H9 (cell line): ENCODE results near the gene LYRM7. TPM values are rescaled to one million over a fixed set of nuclear protein-coding genes. Genes with fewer than 3 reads are reported as not detected.

ENCODE experiments used
- DNase-seq: peaks from one replicate; pipeline ENCODE4 v3.0.0-alpha.2; 2017
- H2AFZ ChIP-seq: one replicate; pipeline ENCODE4 v1.6.1; 2013; ENCODE audit warnings: mild to moderate bottlenecking, low read length, control low read depth, moderate library complexity
- H2AK5ac ChIP-seq: 2 replicates; pipeline ENCODE4 v1.6.1; 2013; ENCODE audit warnings: low read length, control low read depth, mixed read lengths; ENCODE audit not compliant: insufficient read length
- H2BK120ac ChIP-seq: one replicate; pipeline ENCODE4 v1.6.1; 2013; ENCODE audit warnings: low read depth, mild to moderate bottlenecking, low read length, control low read depth, inconsistent platforms; ENCODE audit not compliant: poor library complexity, severe bottlenecking
- H2BK12ac ChIP-seq: 2 replicates; pipeline ENCODE4 v1.6.1; 2013; ENCODE audit warnings: low read length, control low read depth, mixed read lengths, low read depth; ENCODE audit not compliant: insufficient read length
- H2BK15ac ChIP-seq: 2 replicates; pipeline ENCODE4 v1.6.1; 2013; ENCODE audit warnings: low read depth, low read length, control low read depth
- H2BK20ac ChIP-seq: one replicate; pipeline ENCODE4 v1.6.1; 2013; ENCODE audit warnings: low read depth, mild to moderate bottlenecking, low read length, control low read depth, inconsistent platforms; ENCODE audit not compliant: poor library complexity, severe bottlenecking
- H2BK5ac ChIP-seq: 2 replicates; pipeline ENCODE4 v1.6.1; 2013; ENCODE audit warnings: low read length, control low read depth, mixed read lengths; ENCODE audit not compliant: insufficient read length
- H3K14ac ChIP-seq: 2 replicates; pipeline ENCODE4 v1.6.1; 2013; ENCODE audit warnings: low read length, control low read depth; ENCODE audit not compliant: insufficient read depth
- H3K18ac ChIP-seq: 2 replicates; pipeline ENCODE4 v1.6.1; 2013; ENCODE audit warnings: low read depth, mild to moderate bottlenecking, mixed read lengths, low read length, control low read depth; ENCODE audit not compliant: insufficient read length
- H3K23ac ChIP-seq: 2 replicates; pipeline ENCODE4 v1.6.1; 2013; ENCODE audit warnings: low read length, control low read depth, mixed read lengths, low read depth; ENCODE audit not compliant: insufficient read length
- H3K23me2 ChIP-seq: 2 replicates; pipeline ENCODE4 v1.6.1; 2013; ENCODE audit warnings: low read depth, mild to moderate bottlenecking, mixed read lengths, low read length, control low read depth; ENCODE audit not compliant: insufficient read length, poor library complexity, severe bottlenecking
- H3K27ac ChIP-seq: 2 replicates; pipeline ENCODE4 v1.5.1; 2013; ENCODE audit warnings: low read length, control low read depth, mixed read lengths, low read depth; ENCODE audit not compliant: insufficient read length
- H3K27me3 ChIP-seq: 2 replicates; pipeline ENCODE4 v1.6.1; 2013; ENCODE audit warnings: low read length, control low read depth, inconsistent platforms; ENCODE audit not compliant: insufficient read depth
- H3K4ac ChIP-seq: 2 replicates; pipeline ENCODE4 v1.6.1; 2013; ENCODE audit warnings: low read depth, mild to moderate bottlenecking, control low read depth, inconsistent platforms, low read length, moderate library complexity
- H3K4me1 ChIP-seq: 2 replicates; pipeline ENCODE4 v1.6.1; 2013; ENCODE audit warnings: low read length, control low read depth, inconsistent platforms; ENCODE audit not compliant: insufficient read depth
- H3K4me2 ChIP-seq: 2 replicates; pipeline ENCODE4 v1.6.1; 2013; ENCODE audit warnings: low read length, control low read depth, mixed read lengths; ENCODE audit not compliant: insufficient read length, insufficient read depth
- H3K56ac ChIP-seq: 2 replicates; pipeline ENCODE4 v1.6.1; 2013; ENCODE audit warnings: low read depth, mild to moderate bottlenecking, mixed read lengths, low read length, control low read depth; ENCODE audit not compliant: insufficient read length
- H3K79me1 ChIP-seq: 2 replicates; pipeline ENCODE4 v1.6.1; 2013; ENCODE audit warnings: low read depth, mild to moderate bottlenecking, moderate library complexity, low read length, control low read depth, inconsistent platforms; ENCODE audit not compliant: insufficient read depth, poor library complexity, severe bottlenecking
- H3K79me2 ChIP-seq: 2 replicates; pipeline ENCODE4 v1.6.1; 2013; ENCODE audit warnings: low read length, control low read depth, inconsistent platforms; ENCODE audit not compliant: insufficient read depth
- H3K9ac ChIP-seq: 2 replicates; pipeline ENCODE4 v1.6.1; 2013; ENCODE audit warnings: low read length, control low read depth, mixed read lengths; ENCODE audit not compliant: insufficient read length; ENCODE audit errors: extremely low read depth
- H3K9me3 ChIP-seq: one replicate; pipeline ENCODE4 v1.6.1; 2013; ENCODE audit warnings: low read depth, low read length, inconsistent platforms; ENCODE audit not compliant: control insufficient read depth
- H3T11ph ChIP-seq: one replicate; pipeline ENCODE4 v1.6.1; 2013; ENCODE audit warnings: mild to moderate bottlenecking, low read length, control low read depth, inconsistent platforms
- H4K20me1 ChIP-seq: one replicate; pipeline ENCODE4 v1.6.1; 2013; ENCODE audit not compliant: control insufficient read depth, insufficient read length, insufficient read depth
- H4K5ac ChIP-seq: 2 replicates; pipeline ENCODE4 v1.6.1; 2013; ENCODE audit warnings: low read depth, mild to moderate bottlenecking, mixed read lengths, low read length, control low read depth; ENCODE audit not compliant: insufficient read length
- H4K8ac ChIP-seq: replicated peaks from 2 replicates; pipeline ENCODE4 v1.6.1; 2013; ENCODE audit warnings: low read length, control low read depth, mixed read lengths, low read depth; ENCODE audit not compliant: insufficient read length
- H4K91ac ChIP-seq: 2 replicates; pipeline ENCODE4 v1.6.1; 2013; ENCODE audit warnings: low read depth, mild to moderate bottlenecking, moderate library complexity, mixed read lengths, low read length, control low read depth; ENCODE audit not compliant: insufficient read length
- H3K27ac Mint-ChIP-seq, 3 experiments: 2 replicates in 2 of 3; 3 replicates in 1 of 3; pipeline ENCODE4 v1.8.0; 2020 to 2021; ENCODE audit warnings: mixed read lengths in 3 of 3, mild to moderate bottlenecking in 1 of 3, moderate library complexity in 1 of 3
- H3K27me3 Mint-ChIP-seq: 2 replicates; pipeline ENCODE4 v1.8.0; 2021; ENCODE audit warnings: low read depth, mild to moderate bottlenecking, moderate library complexity, mixed read lengths
- H3K36me3 Mint-ChIP-seq, 3 experiments: 2 replicates in 2 of 3; 3 replicates in 1 of 3; pipeline ENCODE4 v1.8.0; 2020 to 2021; ENCODE audit warnings: low read depth in 3 of 3, mixed read lengths in 3 of 3; ENCODE audit not compliant: insufficient read depth in 1 of 3
- H3K4me1 Mint-ChIP-seq, 2 experiments: 2 replicates each; pipeline ENCODE4 v1.8.0; 2020; ENCODE audit warnings: mixed read lengths in 2 of 2
- H3K4me3 Mint-ChIP-seq, 2 experiments: 2 replicates in 1 of 2; 3 replicates in 1 of 2; pipeline ENCODE4 v1.8.0; 2020 to 2021; ENCODE audit warnings: mild to moderate bottlenecking in 2 of 2, mixed read lengths in 2 of 2, moderate library complexity in 1 of 2
- H3K9me3 Mint-ChIP-seq, 2 experiments: 2 replicates in 1 of 2; 3 replicates in 1 of 2; pipeline ENCODE4 v1.8.0; 2020; ENCODE audit warnings: mild to moderate bottlenecking in 2 of 2, mixed read lengths in 2 of 2, moderate library complexity in 1 of 2
- CTCF ChIP-seq: fragments of 200-600 bp; sonication (generic); conservative IDR thresholded peaks from 3 replicates; pipeline ENCODE4 v1.8.0; 2021; ENCODE audit warnings: antibody characterized with exemption, mild to moderate bottlenecking
- WGBS: extraction: QIAGEN DNeasy Blood & Tissue Kit; methylation state at CpG from one replicate; pipeline ENCODE4 v1.1.7; 2013; ENCODE audit warnings: missing lambda C conversion rate, low lambda C conversion rate, mixed read lengths; ENCODE audit not compliant: insufficient read length; ENCODE audit errors: extremely low coverage; 5-methylcytosine and 5-hydroxymethylcytosine counted together
- total RNA-seq: library from RNA; stranded (reverse); gene quantifications from 2 replicates; pipeline ENCODE4 v1.2.1, GENCODE V29; 2021

The LYRM7 gene
- total RNA-seq, 1 experiment from 2014 or later, result 7.0 TPM

- H4K20me1 ChIP-seq, result no peaks in the 10 kb centered on the region
- H2BK12ac ChIP-seq, result no peak overlapping the region
- H4K91ac ChIP-seq, result no peak overlapping the region
- H3K23ac ChIP-seq, result no peak overlapping the region
- no CpG with 5 or more reads among the region's 2 CpGs for WGBS
- H3K4me1 Mint-ChIP-seq, result peaks cover 6 to 8% of the 10 kb centered on the region in 2 experiments; a peak in 3 of 4 replicates
- H3K23me2 ChIP-seq, result no peaks in the 10 kb centered on the region
- TF ChIP-seq CTCF, result no peak
- no peaks in the 10 kb centered on the region for H3K9me3 ChIP-seq
- no peaks in the 10 kb centered on the region for H3K4me1 ChIP-seq
- no peak overlapping the region for H2BK120ac ChIP-seq
- no peak overlapping the region for H3K4me2 ChIP-seq
- no peak overlapping the region for H2AFZ ChIP-seq
- no peaks in the 10 kb centered on the region for H3K9me3 Mint-ChIP-seq
- H2AK5ac ChIP-seq, result no peak overlapping the region
- no peak overlapping the region for H3K56ac ChIP-seq
- no peaks in the 10 kb centered on the region for H3K79me1 ChIP-seq
- no peak overlapping the region for H3K27ac ChIP-seq
- H2BK5ac ChIP-seq, result no peak overlapping the region
- no peak overlapping the region for H3K9ac ChIP-seq
- DNase-seq, result no peak
- H3K4ac ChIP-seq, result no peak overlapping the region
- no peak overlapping the region for H2BK15ac ChIP-seq
- H3K18ac ChIP-seq, result no peak overlapping the region
- H3K27ac Mint-ChIP-seq, result no peak overlapping the region
- H2BK20ac ChIP-seq, result no peak overlapping the region
- no peak overlapping the region for H4K8ac ChIP-seq
- no peak overlapping the region for H3K14ac ChIP-seq
- H3K27me3 ChIP-seq, result no peaks in the 10 kb centered on the region
- H3K36me3 Mint-ChIP-seq, result no peaks in the 10 kb centered on the region
- H3K27me3 Mint-ChIP-seq, result no peaks in the 10 kb centered on the region
- H3K79me2 ChIP-seq, result no peaks in the 10 kb centered on the region
- no peak overlapping the region for H4K5ac ChIP-seq
- H3T11ph ChIP-seq, result no peak overlapping the region
- no peak overlapping the region for H3K4me3 Mint-ChIP-seq
Observed at GRCh38 chr5:131254741-131255140, 84.0 kb downstream of the LYRM7 start.

Other genes starting within 250 kb of the LYRM7 start
- 249 and 250 TPM in 2 replicates for gene HINT1, start 5.7 kb upstream of the LYRM7 start, total RNA-seq
- 22.2 and 23.2 TPM in 2 replicates for gene CDC42SE2, start 93.1 kb downstream of the LYRM7 start, total RNA-seq